Activated CD8-positive, alpha-beta memory T cell treated with anti-CD3 and anti-CD28 coated beads for 1 hour (primary cell): ENCODE measurements around the gene ALPK1.
"Not testable (repeated sequence)": the region's sequence is repeated elsewhere in the genome, so short reads cannot be mapped to it uniquely, and the experiment has no call there.

Source experiments
- DNase-seq, 2 donors: peaks; one replicate each; pipeline ENCODE4 v3.0.0-alpha.2; 2020; ENCODE audit warnings: low read depth in 1 of 2; ENCODE audit errors: extremely low read depth in 1 of 2

The ALPK1 gene

GRCh38 chr4:112296949-112297880, at the start of gene ALPK1:
Gene ALPK1 (plus strand): TSS chr4:112297369.
- no peak for DNase-seq

GRCh38 chr4:112251019-112251643, 46.0 kb upstream of the ALPK1 start:
- DNase-seq: no peak

- no peak for DNase-seq
These were observed 44.9 kb upstream of the ALPK1 start for GRCh38 chr4:112252234-112252633.

GRCh38 chr4:112253382-112254000, 43.7 kb upstream of the ALPK1 start:
- no peak for DNase-seq

GRCh38 chr4:112257098-112257497, 40.1 kb upstream of the ALPK1 start:
- DNase-seq: no peak

- no peak for DNase-seq
These were observed 30.3 kb upstream of the ALPK1 start for GRCh38 chr4:112266823-112267222.

- DNase-seq: no peak
These were observed 27.1 kb upstream of the ALPK1 start for GRCh38 chr4:112270051-112270450.

- no peak for DNase-seq
These were observed 26.3 kb upstream of the ALPK1 start for GRCh38 chr4:112270640-112271421.

GRCh38 chr4:112272292-112272691, 24.9 kb upstream of the ALPK1 start:
- no peak for DNase-seq

GRCh38 chr4:112274959-112275358, 22.2 kb upstream of the ALPK1 start:
- no peak for DNase-seq

- DNase-seq: no peak
These were observed 21.1 kb upstream of the ALPK1 start for GRCh38 chr4:112276113-112276512.

GRCh38 chr4:112277220-112277619, 19.9 kb upstream of the ALPK1 start:
- no peak for DNase-seq

- DNase-seq: no peak
These were observed 19.3 kb upstream of the ALPK1 start for GRCh38 chr4:112277705-112278448.

- DNase-seq: no peak
These were observed 17.9 kb upstream of the ALPK1 start for GRCh38 chr4:112279025-112279881.

GRCh38 chr4:112279882-112280315, 17.3 kb upstream of the ALPK1 start:
- DNase-seq: no peak

- no peak for DNase-seq
These were observed 16.6 kb upstream of the ALPK1 start for GRCh38 chr4:112280386-112281056.

GRCh38 chr4:112281895-112282398, 15.2 kb upstream of the ALPK1 start:
- not testable (repeated sequence) for DNase-seq

GRCh38 chr4:112282860-112283667, 14.1 kb upstream of the ALPK1 start:
- no peak for DNase-seq
